Measurements from ENCODE around the gene PHF14.

The PHF14 gene

GRCh38 chr7:11171569-11172192 lies 198.0 kb downstream of the PHF14 start:
- DNase-seq (ENCODE audit: low read depth in 2 of 2) = no peak

GRCh38 chr7:11172835-11173234 lies 199.2 kb downstream of the PHF14 start:
- DNase-seq (ENCODE audit: low read depth in 2 of 2) = no peak

- DNase-seq (ENCODE audit: low read depth in 2 of 2) = no peak
Measured at GRCh38 chr7:11175371-11175770, 201.7 kb downstream of the PHF14 start.

GRCh38 chr7:11175887-11176286 lies 202.2 kb downstream of the PHF14 start:
- no peak for DNase-seq (ENCODE audit: low read depth in 2 of 2)

- DNase-seq (ENCODE audit: low read depth in 2 of 2) = no peak
Measured at GRCh38 chr7:11176985-11177555, 203.4 kb downstream of the PHF14 start.

GRCh38 chr7:11177793-11178192 lies 204.1 kb downstream of the PHF14 start:
- DNase-seq (ENCODE audit: low read depth in 2 of 2) = no peak

- DNase-seq (ENCODE audit: low read depth in 2 of 2) = no peak
Measured at GRCh38 chr7:11181590-11181989, 207.9 kb downstream of the PHF14 start.

- DNase-seq (ENCODE audit: low read depth in 2 of 2) = peak; percentile 21 to 25
Measured at GRCh38 chr7:11182736-11183135, 209.1 kb downstream of the PHF14 start.

- DNase-seq (ENCODE audit: low read depth in 2 of 2) = peak in 1 of 2 experiments; percentile 4
Measured at GRCh38 chr7:11185179-11185815, 211.6 kb downstream of the PHF14 start.

GRCh38 chr7:11188529-11189310 lies 215.0 kb downstream of the PHF14 start:
- DNase-seq (ENCODE audit: low read depth in 2 of 2) = no peak

- DNase-seq (ENCODE audit: low read depth in 2 of 2) = no peak
Measured at GRCh38 chr7:11191081-11191480, 217.4 kb downstream of the PHF14 start.

- DNase-seq (ENCODE audit: low read depth in 2 of 2) = no peak
Measured at GRCh38 chr7:11191574-11192220, 218.0 kb downstream of the PHF14 start.

- DNase-seq (ENCODE audit: low read depth in 2 of 2) = peak; percentile 21
Measured at GRCh38 chr7:11192506-11192905, 218.8 kb downstream of the PHF14 start.

GRCh38 chr7:11193131-11193867 lies 219.6 kb downstream of the PHF14 start:
- no peak for DNase-seq (ENCODE audit: low read depth in 2 of 2)

GRCh38 chr7:11193888-11194287 lies 220.2 kb downstream of the PHF14 start:
- no peak for DNase-seq (ENCODE audit: low read depth in 2 of 2)

GRCh38 chr7:11194492-11194891 lies 220.8 kb downstream of the PHF14 start:
- no peak for DNase-seq (ENCODE audit: low read depth in 2 of 2)

- no peak for DNase-seq (ENCODE audit: low read depth in 2 of 2)
Measured at GRCh38 chr7:11195502-11195901, 221.8 kb downstream of the PHF14 start.

- no peak for DNase-seq (ENCODE audit: low read depth in 2 of 2)
Measured at GRCh38 chr7:11196143-11196542, 222.5 kb downstream of the PHF14 start.

GRCh38 chr7:11203224-11203623 lies 229.6 kb downstream of the PHF14 start:
- DNase-seq (ENCODE audit: low read depth in 2 of 2) = no peak

GRCh38 chr7:11203683-11204082 lies 230.0 kb downstream of the PHF14 start:
- DNase-seq (ENCODE audit: low read depth in 2 of 2) = no peak

GRCh38 chr7:11206177-11206899 lies 232.7 kb downstream of the PHF14 start:
- no peak for DNase-seq (ENCODE audit: low read depth in 2 of 2)

All from fibroblast of skin of left biceps (primary cell).